Measurements from ENCODE around the gene MYADML2.
"Not testable (repeated sequence)": the region's sequence is repeated elsewhere in the genome, so short reads cannot be mapped to it uniquely, and the experiment has no call there.

Gene MYADML2

DNA sequence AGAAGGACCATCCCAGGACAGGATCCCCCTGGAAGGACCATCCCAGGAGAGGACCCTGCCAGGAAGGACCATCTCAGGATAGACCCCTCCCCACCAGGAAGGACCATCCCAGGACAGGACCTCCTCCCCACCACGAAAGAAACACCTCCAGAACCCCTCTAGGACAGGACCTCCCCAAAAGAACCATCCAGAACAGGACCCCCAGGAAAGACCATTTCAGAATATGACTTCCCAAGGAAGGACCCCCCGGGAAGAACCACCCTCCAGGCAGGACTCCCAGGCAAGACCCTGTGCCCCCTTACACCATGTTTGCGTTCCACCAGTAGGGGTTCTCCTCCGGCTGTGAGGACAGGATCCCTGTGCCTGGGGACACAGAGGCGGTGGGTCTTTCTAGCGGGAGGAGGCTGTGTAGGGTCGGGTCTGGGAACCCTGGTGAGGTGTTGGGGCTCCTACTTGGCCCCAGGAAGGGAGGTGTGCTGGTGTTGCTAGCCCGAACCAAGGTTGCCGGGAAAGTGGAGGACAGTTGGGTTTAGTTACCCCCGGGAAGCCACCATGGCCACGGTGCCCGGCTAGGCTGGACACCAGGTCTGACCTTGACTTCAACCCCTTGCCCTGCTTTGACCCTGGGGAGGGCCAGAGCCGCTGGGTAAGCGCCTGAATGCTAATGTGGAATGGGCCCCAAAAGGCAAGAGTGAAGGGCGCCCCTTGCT lies 11.8 kb upstream of the MYADML2 start:
- no peak for DNase-seq (ENCODE audit: low spot score)

DNA sequence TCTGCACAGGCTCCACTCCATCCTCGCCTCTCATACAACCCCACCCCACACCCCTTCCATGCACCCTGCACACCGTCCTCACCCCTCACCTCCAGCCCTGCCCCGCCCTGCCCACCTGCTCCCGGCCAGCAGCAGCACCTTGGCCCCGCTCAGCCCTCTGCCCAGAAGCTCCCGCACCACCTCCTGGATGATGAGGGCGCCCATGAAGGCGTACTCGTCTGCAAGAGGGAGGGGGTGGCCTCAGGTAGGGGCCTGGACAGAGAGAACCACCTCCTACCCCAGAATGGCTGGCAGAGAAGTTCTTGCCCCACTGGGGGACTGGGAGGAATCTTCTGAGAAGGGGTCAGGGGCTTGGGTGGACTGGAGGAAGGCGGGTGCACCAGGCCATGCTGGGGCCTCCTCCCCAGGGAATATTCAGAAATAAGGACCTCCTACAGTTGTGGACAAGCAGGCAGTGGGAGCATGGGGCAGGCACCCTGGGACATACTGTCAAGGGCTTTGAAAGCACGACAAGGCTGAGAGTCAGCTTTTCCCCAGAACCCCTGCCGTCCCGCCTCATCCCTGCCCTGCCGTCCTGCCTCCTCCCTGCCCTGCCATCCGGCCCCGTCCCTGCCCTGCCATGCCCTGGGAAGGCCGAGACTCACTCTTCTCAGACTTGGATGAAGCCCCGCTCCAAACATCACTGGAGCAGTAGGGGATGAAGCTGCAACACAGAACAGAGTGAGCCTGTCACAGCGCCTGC lies 10.8 kb upstream of the MYADML2 start:
- no peak for DNase-seq (ENCODE audit: low spot score)

DNA sequence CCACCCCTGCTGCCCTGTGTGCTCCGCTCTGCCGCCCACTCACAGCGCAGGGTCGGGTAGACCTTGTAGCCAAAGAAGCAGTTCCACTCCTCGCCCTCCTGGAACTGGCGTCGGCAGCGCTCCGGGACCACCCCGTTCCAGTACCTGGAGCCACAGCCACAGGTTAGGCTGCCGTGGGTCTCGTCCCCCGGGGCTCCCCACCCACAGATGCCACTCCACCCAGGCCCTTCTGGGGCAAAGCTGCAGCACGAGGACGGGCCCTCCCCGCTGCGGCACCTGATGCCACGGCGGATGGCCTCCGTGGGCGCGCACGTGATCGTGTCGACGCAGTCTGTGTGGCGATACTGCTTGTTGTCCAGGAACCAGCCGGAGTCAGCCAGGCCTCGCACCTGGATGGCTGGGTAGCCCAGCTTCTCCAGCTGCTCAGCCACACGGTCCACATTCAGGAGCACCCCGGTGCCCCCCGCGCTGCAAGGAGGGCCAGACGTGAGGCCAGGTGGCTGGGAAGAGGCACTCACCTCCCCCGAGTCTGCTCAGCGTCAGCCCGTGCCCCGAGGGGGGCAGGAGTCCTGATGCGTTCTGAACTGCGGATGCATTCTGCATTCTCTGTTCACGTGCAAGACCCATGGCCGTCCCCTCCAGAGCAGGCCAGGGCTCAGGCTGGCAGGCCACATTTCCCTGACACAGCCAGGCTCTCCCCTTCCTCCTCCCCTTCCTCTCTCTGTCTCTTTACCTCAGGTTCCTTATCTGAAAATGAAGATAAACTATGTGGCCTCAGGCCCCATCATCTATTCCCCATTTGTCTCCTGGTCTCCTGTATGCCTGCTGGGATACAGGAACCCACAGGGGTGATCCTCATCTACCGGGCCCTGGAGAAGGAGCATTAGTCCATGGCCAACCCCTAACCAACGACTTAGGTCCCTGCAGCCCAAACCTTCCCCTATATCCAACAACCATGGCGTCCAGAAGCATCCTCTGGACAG lies 9.9 kb upstream of the MYADML2 start:
- DNase-seq (ENCODE audit: low spot score), result no peak

DNA sequence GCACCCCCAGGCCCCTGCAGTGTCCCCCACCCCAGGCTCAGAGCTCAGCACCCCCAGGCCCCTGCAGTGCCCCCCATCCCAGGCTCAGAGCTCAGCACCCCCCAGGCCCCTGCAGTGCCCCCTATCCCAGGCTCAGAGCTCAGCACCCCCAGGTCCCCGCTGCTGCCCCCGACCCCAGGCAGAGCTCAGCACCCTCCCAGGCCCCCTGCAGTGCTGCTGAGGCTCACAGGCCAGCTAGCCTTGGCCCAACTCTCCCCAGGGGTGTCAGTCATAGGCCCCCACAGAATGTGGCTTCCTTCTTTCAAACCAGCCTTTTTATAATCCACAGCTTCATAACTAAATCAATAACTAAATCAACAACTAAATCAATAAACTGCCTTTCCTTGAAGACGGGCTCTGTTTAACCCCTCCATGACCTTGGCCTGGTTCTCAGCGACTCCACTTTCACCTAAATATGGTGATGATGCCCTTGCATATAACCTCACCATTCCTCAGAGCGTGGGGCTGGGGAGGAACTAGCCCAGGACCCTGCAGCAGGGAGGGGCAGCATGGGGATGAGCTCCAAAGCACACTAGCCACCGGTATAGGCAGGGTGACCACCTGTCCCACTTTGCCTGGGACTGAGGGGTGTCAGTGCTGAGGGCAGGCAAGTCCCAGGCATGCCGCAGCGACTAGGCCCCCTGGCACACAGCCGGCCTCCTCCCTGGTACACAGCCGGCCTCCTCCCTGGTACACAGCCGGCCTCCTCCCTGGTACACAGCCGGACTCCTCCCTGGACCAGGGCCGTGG lies 8.9 kb upstream of the MYADML2 start:
- DNase-seq (ENCODE audit: low spot score), result no peak

- DNase-seq (ENCODE audit: low spot score), result no peak
These were observed 8.1 kb upstream of the MYADML2 start for GRCh38 chr17:81955058-81955681.

DNA sequence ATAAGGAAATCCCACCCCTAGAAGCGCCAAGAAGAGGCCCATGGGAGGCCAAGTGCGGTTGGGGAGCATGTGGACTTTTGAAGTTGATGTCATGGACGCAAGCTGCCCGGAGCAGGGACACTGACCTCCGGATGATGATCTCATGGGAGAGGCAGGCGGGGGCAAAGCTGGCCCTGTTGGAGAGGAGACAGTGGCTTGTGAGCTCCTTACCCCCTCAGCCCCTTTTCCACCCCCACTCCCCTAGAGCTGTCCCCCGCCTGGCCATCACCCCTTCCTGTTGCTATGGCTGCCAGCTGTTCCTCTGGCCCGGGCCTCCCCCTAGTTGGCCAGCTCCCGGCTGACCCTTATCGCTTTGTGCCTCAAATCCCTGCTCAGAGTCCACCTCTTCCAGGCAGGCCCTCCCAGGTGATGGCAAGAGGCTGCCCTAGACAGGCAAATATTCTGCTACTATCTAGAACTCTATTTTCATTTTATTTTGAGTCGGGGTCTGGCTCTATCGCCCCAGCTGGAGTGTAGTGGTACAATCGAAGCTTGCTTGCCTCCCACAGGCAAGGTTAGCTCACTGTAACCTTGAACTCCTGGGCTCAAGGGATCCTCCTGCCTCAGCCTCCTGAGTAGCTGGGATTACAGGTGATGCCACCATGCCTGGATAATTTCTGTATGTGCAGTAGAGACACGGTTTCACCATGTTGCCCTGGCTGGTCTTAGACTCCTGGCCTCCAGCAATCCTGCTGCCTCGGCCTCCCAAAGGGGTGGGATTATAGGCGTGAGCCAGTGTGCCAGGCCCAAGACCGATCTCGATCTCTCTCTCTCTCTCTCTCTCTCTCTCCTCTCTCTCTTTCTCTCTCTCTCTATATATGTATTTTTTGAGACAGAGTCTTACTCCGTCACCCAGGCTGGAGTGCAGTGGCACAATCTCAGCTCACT lies 7.4 kb upstream of the MYADML2 start:
- DNase-seq (ENCODE audit: low spot score), result no peak

DNA sequence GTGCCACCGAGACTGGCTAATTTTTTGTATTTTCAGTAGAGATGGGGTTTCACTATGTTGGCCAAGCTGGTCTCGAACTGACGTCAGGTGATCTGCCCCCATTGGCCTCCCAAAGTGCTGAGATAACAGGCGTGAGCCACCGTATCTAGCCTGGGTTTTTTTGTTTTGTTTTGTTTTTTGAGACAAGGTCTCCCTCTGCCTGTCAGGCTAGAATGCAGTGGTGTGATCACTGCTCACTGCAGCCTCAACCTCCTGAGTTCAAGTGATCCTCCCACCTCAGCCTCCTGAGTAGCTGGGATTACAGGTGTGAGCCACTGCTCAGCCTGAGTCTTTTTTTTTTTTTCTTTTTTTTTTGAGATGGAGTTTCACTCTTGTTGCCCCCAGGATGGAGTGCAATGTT lies 6.4 kb upstream of the MYADML2 start:
- DNase-seq (ENCODE audit: low spot score), result not testable (repeated sequence)

DNA sequence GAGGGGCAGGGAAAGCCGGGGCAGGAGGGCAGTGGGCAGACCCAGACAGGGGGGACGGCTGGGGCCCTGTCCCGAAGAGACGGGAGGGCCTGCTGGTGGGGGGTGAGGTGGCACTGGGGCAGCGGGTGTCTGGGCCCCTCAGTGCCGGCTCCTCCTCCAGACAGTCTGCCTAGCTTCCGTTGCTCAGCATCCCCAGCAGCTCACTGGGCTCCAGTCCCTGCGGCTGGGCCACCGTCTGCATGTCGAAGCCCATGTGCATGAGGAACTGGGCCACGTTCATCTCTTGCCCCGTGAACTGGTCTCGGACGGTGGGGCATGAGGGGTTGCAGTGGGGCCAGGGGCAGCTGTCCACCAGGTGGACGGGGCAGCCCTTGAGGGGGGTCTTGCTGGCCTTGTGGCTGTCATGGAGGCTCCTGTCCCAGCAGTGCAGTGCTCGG lies 5.8 kb upstream of the MYADML2 start:
- DNase-seq (ENCODE audit: low spot score), result no peak

DNA sequence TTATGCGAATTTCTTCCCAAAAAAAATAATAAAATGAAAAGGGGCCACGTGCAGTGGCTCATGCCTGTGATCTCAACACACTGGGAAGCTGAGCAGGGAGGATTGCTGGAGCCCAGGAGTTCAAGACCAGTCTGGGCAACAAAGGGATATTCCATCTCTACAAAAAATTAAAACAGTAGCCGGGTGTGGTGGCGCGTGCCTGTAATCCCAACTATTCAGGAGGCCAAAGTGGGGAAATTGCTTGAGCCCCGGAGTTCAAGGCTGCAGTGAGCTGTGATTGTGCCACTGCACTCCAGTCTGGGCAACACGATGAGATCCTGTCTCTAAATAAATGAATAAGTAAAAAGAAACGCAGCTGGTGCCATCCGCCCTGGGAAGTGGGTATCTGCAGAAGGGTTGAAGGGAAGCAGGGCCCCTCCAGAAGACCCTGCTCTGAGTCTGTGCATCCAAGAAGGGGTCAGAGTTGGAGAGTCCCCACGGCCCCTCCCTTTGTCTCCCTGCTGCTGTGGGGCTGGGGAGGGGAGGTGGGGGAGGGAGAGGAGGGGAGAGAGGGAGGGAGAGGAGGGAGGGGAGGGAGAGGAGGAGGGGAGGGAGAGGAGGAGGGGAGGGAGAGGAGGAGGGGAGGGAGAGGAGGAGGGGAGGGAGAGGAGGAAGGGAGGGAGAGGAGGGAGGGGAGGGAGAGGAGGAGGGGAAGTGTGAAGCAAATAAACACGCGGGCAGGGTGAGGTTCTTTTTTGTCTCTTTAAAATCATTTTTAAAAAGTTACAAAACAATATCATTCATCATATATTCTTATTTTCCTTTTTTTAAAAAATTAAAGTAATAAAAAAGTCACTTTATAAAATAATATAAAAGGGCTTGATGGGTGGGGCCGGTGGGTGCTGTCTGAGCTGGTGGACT lies 5.0 kb upstream of the MYADML2 start:
- no peak for DNase-seq (ENCODE audit: low spot score)

GRCh38 chr17:81950501-81950900 lies 3.5 kb upstream of the MYADML2 start:
- no peak for DNase-seq (ENCODE audit: low spot score)

DNA sequence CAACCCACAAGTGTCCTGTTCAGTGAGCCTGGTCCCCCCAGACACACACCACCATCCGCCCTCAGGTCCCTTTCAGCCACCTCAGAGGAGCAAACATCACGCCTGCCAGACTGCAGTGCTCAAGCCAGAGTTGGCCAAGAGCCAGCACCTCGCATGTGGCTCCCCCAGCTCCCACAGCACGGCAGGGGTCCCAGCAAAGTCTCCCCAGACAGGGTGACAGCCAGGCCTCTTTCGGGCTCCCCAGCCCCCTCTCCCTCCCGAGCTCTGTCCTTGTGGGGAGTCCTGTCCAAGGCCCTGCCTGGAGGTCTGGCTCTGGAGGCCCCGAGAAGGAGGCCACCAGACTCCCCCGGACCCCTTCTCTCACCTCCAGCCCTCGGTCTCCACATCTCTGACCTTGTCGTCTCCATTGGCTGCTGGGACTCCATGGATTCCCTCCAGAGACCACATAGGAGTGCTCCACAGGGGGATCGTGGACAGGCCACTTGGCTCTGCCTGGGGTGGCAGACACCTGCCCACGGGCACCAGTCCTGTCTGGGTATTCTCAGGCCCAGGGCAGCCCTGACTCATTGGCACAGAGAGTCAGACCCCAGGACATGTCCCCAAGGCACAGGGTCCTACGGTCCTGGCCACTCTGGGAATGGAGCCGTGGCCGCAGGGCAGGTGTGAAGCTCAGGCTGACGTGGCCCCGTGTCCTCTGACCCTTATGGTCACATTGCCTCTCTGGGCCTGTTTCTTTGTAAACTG lies 1.8 kb upstream of the MYADML2 start:
- no peak for DNase-seq (ENCODE audit: low spot score)

DNA sequence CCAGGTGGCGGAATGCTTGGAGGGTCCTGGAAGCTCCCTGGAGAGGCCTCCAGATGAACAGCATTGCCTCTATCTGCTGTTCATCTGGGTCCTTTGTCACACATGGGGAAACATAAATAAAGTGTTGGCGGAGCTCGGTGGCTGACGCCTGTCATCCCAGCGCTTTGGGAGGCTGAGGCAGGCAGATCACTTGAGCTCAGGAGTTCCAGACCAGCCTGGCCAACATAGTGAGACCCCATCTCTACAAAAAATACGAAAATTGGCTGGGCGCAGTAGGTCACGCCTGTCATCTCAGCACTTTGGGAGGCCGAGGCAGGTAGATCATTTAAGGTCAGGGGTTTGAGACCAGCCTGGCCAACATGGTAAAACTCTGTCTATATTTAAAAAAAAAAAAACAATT lies 2.2 kb downstream of the MYADML2 start:
- DNase-seq (ENCODE audit: low spot score), result no peak

- no peak for DNase-seq (ENCODE audit: low spot score)
These were observed 4.9 kb downstream of the MYADML2 start for GRCh38 chr17:81942167-81942553.

- DNase-seq (ENCODE audit: low spot score), result no peak
These were observed 5.4 kb downstream of the MYADML2 start for GRCh38 chr17:81941484-81942166.

DNA sequence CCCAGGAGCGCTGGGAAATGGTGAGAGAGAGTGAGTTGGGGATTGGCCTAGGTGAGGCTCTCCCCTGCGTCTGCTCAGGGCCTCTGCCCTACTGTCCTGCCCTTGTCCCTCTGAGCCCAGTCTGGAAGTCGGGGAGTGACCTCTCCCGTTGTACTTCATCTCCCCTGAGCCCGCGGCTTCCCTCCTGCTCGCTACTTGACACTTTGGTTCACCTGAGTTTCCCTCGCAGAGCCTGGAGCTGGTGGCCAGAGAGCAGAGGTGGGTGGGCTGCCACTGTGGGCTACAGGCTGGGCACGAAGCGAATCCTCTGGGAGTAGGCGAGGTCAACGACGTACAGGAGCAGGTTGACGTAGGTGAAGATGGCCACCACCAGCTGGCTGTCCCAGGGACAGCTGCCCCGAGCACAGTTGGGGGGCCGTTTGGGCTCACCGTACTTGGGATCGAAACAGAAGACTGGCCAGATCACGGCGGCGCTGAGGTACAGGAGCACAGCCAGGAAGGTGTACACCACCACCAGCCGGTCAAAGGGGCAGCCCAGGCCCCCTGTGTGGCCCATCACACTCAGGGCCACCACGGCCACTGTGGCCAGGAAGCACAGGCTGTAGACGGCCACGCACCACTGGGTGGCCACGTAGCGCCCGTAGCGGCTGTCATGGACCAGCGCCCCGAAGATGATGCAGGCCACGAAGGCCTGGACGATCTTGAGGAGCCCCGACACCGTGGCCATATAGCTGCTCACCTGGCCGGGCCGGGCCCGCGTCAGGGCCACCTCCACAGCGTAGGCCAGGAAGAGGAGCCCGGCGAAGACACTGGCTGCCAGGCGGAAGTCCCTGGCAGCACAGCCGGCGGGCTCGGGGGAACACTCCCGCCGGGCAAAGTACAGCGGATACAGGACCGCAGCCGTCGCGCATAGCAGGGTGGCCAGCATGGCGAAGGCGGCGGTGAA lies 6.2 kb downstream of the MYADML2 start:
- no peak for DNase-seq (ENCODE audit: low spot score)

DNA sequence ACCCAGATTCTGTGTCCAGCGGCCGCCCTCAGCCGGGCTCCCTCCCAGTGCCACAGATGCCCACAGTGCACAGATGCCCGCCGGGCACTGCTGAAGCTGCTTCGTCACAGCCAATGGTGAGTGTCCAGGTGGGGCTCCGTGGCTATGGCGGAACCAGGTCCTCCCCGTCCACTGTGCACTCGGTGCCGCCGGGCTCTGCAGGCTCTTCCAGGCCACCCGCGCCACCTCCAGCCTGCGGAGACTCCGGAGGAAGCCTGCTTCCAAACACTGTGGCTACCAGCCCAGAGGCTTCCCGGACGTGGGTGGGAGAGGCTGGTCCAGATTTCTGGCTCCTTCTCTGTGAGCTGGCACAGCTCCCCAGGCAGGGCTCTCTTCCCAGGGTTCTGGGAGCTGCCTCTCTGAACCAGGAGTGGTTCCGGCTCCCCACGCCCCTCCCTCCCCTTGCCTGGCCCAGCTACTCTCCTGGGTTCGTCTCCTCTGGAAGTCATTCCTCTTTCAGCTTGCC lies 7.1 kb downstream of the MYADML2 start:
- no peak for DNase-seq (ENCODE audit: low spot score)
